Stimulated activated CD4-positive, alpha-beta T cell treated with anti-CD3 and anti-CD28 coated beads, TNF-alpha, amount 100 ng/mL, for 48 hours (primary cell): ENCODE results near the gene ATP6V1D.
"Not testable (repeated sequence)": the region's sequence is repeated elsewhere in the genome, so short reads cannot be mapped to it uniquely, and the experiment has no call there.

Source experiments
- DNase-seq, 3 donors: peaks; one replicate each; pipeline ENCODE4 v3.0.0-alpha.2; 2020; ENCODE audit warnings: low read depth in 3 of 3

ATP6V1D gene

GRCh38 chr14:67359775-67360469 is at the start of gene ATP6V1D, which contains the start of gene EIF2S1:
Gene ATP6V1D, minus strand, starts transcription at chr14:67359804. Its CDS starts 106 bp downstream, at chr14:67359698.
Gene EIF2S1, plus strand, starts transcription at chr14:67360328. Its CDS starts 4,440 bp downstream, at chr14:67364768.
- peak; percentile 98 to 99 (median 98) for DNase-seq

- not testable (repeated sequence) for DNase-seq
These were observed 48.7 kb upstream of the ATP6V1D start for GRCh38 chr14:67408122-67408801.

GRCh38 chr14:67405771-67406170 is 46.2 kb upstream of the ATP6V1D start:
- no peak for DNase-seq

GRCh38 chr14:67400434-67400833 is 40.8 kb upstream of the ATP6V1D start:
- DNase-seq: no peak

GRCh38 chr14:67397536-67397935 is 37.9 kb upstream of the ATP6V1D start:
- no peak for DNase-seq

GRCh38 chr14:67396381-67396970 is 36.9 kb upstream of the ATP6V1D start:
- no peak for DNase-seq

GRCh38 chr14:67395876-67396189 is 36.2 kb upstream of the ATP6V1D start:
- no peak for DNase-seq

- no peak for DNase-seq
These were observed 35.7 kb upstream of the ATP6V1D start for GRCh38 chr14:67395086-67395875.

- DNase-seq: no peak
These were observed 34.1 kb upstream of the ATP6V1D start for GRCh38 chr14:67393689-67394088.

GRCh38 chr14:67392800-67393199 is 33.2 kb upstream of the ATP6V1D start:
- DNase-seq: no peak

- no peak for DNase-seq
These were observed 32.5 kb upstream of the ATP6V1D start for GRCh38 chr14:67392123-67392522.

- DNase-seq: no peak
These were observed 31.7 kb upstream of the ATP6V1D start for GRCh38 chr14:67391268-67391667.

- no peak for DNase-seq
These were observed 30.4 kb upstream of the ATP6V1D start for GRCh38 chr14:67389811-67390534.

GRCh38 chr14:67389275-67389674 is 29.7 kb upstream of the ATP6V1D start:
- no peak for DNase-seq

- DNase-seq: no peak
These were observed 27.6 kb upstream of the ATP6V1D start for GRCh38 chr14:67387195-67387594.

GRCh38 chr14:67385618-67386017 is 26.0 kb upstream of the ATP6V1D start:
- no peak for DNase-seq

GRCh38 chr14:67385120-67385519 is 25.5 kb upstream of the ATP6V1D start:
- DNase-seq: no peak

- no peak for DNase-seq
These were observed 18.3 kb upstream of the ATP6V1D start for GRCh38 chr14:67377916-67378315.

- DNase-seq: no peak
These were observed 13.7 kb upstream of the ATP6V1D start for GRCh38 chr14:67373347-67373746.

GRCh38 chr14:67372833-67373232 is 13.2 kb upstream of the ATP6V1D start:
- DNase-seq: no peak
